OCI-LY3 (cell line): ENCODE measurements around the gene NOTUM.

ENCODE experiments used
- H2AFZ ChIP-seq: fragments of 200-600, 300-600 bp; shearing (Covaris generic); 2 replicates; pipeline ENCODE4 v1.6.0; 2014; ENCODE audit warnings: antibody characterized with exemption, low read depth, low read length
- H3K27ac ChIP-seq: fragments of 200-600, 300-600 bp; sonication (generic); 2 replicates; pipeline ENCODE4 v1.5.1; 2014; ENCODE audit warnings: mild to moderate bottlenecking, low read length, moderate library complexity, mixed read lengths
- H3K27me3 ChIP-seq: fragments of 200-600, 300-600 bp; sonication (generic); 2 replicates; pipeline ENCODE4 v1.6.1; 2014; ENCODE audit warnings: low read depth, low read length, mixed read lengths
- H3K36me3 ChIP-seq: fragments of 200-600, 300-600 bp; sonication (generic); replicated peaks from 2 replicates; pipeline ENCODE3; 2014; ENCODE audit warnings: low read depth, low read length, mixed read lengths
- H3K4me1 ChIP-seq: fragments of 300-600, 200-600 bp; sonication (generic); 2 replicates; pipeline ENCODE4 v1.6.1; 2014; ENCODE audit warnings: low read length, mixed read lengths
- H3K4me2 ChIP-seq: fragments of 200-600, 300-600 bp; sonication (generic); 2 replicates; pipeline ENCODE4 v1.6.1; 2014; ENCODE audit warnings: low read length, mixed read lengths
- H3K4me3 ChIP-seq: fragments of 300-600, 200-600 bp; sonication (generic); 2 replicates; pipeline ENCODE4 v1.5.1; 2014; ENCODE audit warnings: antibody characterized with exemption, mild to moderate bottlenecking, low read length, moderate library complexity
- H3K79me2 ChIP-seq: fragments of 300-600, 200-600 bp; shearing (Covaris generic); 2 replicates; pipeline ENCODE4 v1.6.1; 2014; ENCODE audit warnings: mild to moderate bottlenecking, low read length, mixed read lengths
- H3K9ac ChIP-seq: fragments of 300-600, 200-600 bp; shearing (Covaris generic); 2 replicates; pipeline ENCODE4 v1.6.0; 2014; ENCODE audit warnings: mild to moderate bottlenecking, low read length, moderate library complexity
- H3K9me3 ChIP-seq: fragments of 200-600, 300-600 bp; shearing (Covaris generic); 2 replicates; pipeline ENCODE4 v1.6.1; 2014; ENCODE audit warnings: low read length, mixed read lengths; ENCODE audit not compliant: insufficient read depth
- H4K20me1 ChIP-seq: fragments of 200-600, 300-600 bp; sonication (generic); 2 replicates; pipeline ENCODE4 v1.6.1; 2016; ENCODE audit warnings: low read length, mixed read lengths; ENCODE audit not compliant: insufficient read depth
- EZH2phosphoT487 ChIP-seq: fragments of 200-600 bp; shearing (Covaris generic); IDR thresholded peaks from 2 replicates; pipeline ENCODE4 v1.6.1; 2018; ENCODE audit warnings: antibody characterized with exemption, mixed run types, low read depth
- TF ChIP-seq, protein P1 (sequence below): fragments of 200-600, 300-600 bp; sonication (generic); IDR thresholded peaks from 2 replicates; pipeline ENCODE4 v1.5.1; 2014; ENCODE audit warnings: antibody characterized with exemption, low read length, low read depth

The NOTUM gene

DNA sequence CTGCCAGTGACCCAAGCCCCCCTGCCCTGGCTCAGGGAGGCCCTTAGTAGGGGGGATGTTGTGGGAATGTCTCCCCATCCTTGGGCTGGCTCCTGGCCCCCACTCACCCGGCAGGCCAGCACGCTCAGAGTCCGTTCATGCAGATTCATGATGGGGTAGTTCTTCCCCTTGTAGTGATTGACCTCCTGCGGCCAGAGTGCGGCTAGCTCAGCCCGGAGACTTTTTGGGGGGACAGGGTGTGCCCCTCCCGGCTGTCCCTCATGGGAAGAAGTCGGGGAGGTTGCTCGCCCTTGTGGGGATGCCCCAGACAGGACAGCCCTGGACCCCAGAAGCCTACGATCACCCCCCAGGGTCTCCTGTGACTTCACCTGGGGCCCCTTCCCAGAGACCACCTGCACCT lies 55.0 kb downstream of the NOTUM start:
- H3K36me3 ChIP-seq = peaks cover 15% of the 10 kb centered on the region
- H3K27me3 ChIP-seq = no peaks in the 10 kb centered on the region
- H4K20me1 ChIP-seq = no peaks in the 10 kb centered on the region

DNA sequence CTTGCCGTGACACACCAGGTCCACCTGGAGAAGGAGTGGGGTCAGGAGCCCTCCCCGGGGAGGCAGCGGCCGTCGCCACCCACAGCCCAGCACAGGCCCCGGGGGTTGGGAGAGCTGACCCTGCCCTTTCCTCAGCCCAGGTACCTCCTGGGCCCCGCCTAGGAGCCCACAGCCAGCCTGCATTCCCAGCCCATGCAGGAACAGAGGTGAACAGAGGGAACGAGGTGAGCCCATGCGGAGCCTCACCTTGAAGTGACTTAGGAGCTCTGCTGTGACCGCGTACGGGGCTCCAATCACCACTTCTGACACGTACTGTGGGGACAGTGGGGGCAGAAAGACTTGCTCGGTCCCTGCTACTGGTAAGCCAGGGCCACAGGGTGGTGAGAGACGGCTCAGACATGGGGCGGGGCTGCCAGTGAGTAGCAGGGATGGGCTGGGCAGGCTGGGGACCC lies 55.5 kb downstream of the NOTUM start:
- H3K27me3 ChIP-seq = no peaks in the 10 kb centered on the region
- no peak overlapping the region for H3K27ac ChIP-seq
- no peak overlapping the region for H3K4me3 ChIP-seq
- no peak overlapping the region for H3K4me2 ChIP-seq
- peaks cover 15% of the 10 kb centered on the region for H3K36me3 ChIP-seq
- H2AFZ ChIP-seq = no peak overlapping the region
- no peaks in the 10 kb centered on the region for H3K9me3 ChIP-seq
- no peaks in the 10 kb centered on the region for H4K20me1 ChIP-seq
- peaks cover 7% of the 10 kb centered on the region for H3K4me1 ChIP-seq
- TF ChIP-seq EZH2phosphoT487 = no peak
- TF ChIP-seq, protein P1, sequence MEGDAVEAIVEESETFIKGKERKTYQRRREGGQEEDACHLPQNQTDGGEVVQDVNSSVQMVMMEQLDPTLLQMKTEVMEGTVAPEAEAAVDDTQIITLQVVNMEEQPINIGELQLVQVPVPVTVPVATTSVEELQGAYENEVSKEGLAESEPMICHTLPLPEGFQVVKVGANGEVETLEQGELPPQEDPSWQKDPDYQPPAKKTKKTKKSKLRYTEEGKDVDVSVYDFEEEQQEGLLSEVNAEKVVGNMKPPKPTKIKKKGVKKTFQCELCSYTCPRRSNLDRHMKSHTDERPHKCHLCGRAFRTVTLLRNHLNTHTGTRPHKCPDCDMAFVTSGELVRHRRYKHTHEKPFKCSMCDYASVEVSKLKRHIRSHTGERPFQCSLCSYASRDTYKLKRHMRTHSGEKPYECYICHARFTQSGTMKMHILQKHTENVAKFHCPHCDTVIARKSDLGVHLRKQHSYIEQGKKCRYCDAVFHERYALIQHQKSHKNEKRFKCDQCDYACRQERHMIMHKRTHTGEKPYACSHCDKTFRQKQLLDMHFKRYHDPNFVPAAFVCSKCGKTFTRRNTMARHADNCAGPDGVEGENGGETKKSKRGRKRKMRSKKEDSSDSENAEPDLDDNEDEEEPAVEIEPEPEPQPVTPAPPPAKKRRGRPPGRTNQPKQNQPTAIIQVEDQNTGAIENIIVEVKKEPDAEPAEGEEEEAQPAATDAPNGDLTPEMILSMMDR = no peak
- H3K79me2 ChIP-seq = 0 out of 2 replicates have a peak, but pooled peaks cover 9% of the 10 kb centered on the region
- no peak overlapping the region for H3K9ac ChIP-seq

More for the DNA sequence above, 55.0 kb downstream of the NOTUM start:
- no peaks in the 10 kb centered on the region for H3K9me3 ChIP-seq
- 0 out of 2 replicates have a peak, but pooled peaks cover 9% of the 10 kb centered on the region for H3K79me2 ChIP-seq
- H2AFZ ChIP-seq = no peak overlapping the region
- H3K4me2 ChIP-seq = no peak overlapping the region
- no peak for TF ChIP-seq EZH2phosphoT487
- TF ChIP-seq, protein P1 = no peak
- H3K27ac ChIP-seq = no peak overlapping the region
- peaks cover 7% of the 10 kb centered on the region for H3K4me1 ChIP-seq
- H3K4me3 ChIP-seq = no peak overlapping the region
- no peak overlapping the region for H3K9ac ChIP-seq

DNA sequence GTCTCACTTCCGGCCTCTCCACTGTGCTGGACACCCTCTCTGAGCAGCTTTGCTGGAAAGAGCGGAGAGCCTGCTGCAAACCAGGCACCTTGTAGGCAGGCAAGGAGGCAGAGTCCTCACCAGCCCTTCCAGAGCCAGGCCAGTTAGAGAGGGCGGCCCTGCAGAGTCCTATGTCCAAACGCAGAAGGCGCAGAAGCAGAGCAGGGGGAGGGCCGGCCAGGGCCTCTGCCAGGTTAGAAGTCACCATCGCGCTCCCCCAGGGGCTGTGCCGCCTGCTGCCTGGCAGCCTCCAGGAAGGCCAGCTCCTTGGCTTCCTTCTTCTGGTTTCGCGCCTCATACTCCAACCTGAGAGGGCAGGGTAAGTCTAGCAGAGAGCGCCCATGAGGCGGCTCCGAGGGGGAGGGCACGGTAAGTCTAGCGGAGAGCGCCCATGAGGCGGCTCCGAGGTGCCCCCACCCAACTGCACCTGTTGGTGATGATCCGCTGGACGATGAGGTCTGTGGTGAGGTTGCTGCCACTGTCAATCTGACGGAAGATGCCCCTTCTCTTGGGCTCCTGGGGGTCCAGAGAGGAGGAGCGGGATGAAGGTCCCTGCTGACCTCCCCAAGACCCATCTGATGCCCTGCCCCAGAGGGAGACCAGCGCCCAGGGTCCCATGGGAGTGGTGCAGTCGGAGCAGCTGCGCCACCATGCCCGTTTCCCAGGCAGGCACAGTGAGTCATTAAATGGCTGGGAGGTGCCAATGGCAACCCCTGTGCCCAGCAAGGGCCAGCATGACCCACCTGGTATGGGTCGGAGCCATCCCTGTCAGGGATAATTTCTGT lies 56.2 kb downstream of the NOTUM start:
- TF ChIP-seq, protein P1 = no peak
- TF ChIP-seq EZH2phosphoT487 = no peak
- H2AFZ ChIP-seq = no peak overlapping the region
- H3K27ac ChIP-seq = no peak overlapping the region
- no peak overlapping the region for H3K4me3 ChIP-seq
- no peaks in the 10 kb centered on the region for H3K27me3 ChIP-seq
- H3K4me2 ChIP-seq = no peak overlapping the region
- H4K20me1 ChIP-seq = no peaks in the 10 kb centered on the region
- H3K36me3 ChIP-seq = peaks cover 19% of the 10 kb centered on the region
- 0 out of 2 replicates have a peak, but pooled peaks cover 4% of the 10 kb centered on the region for H3K79me2 ChIP-seq
- no peak overlapping the region for H3K9ac ChIP-seq
- no peaks in the 10 kb centered on the region for H3K9me3 ChIP-seq
- 0 out of 2 replicates have a peak, but pooled peaks cover under 1% of the 10 kb centered on the region for H3K4me1 ChIP-seq

DNA sequence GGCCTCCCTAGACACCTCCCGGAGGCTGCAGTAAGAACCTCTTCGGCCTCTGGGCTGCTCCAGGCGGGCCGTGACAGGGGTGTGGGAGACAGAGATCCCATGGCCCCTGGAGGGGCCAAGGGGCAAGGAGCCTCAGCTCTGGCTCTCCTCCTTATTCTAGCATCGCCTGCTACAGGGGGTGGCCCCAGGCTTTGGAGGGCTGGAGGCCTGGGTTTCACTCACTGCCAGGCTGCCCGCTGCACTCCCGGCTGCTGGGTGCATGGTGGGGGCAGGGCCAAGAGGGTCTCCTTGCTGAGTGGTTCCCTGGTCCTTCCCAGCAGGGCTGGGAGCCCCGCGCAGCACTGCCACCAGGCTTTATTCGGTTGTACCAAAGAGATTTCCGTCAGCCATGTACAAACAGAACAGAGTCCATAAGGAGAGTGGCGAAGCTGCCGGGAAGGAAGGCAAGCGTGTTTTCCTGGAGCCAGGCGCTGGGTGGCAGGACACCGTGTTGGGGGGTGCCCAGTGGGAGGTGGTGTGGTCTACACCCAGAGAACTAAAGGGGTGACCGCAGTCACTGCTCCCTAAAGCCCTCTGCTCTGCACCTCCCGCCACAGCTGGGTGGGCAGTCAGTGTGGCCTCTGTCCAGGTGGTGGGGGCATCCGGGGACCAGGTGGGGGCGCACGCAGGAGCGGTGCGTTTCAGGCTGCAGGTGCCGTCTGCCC lies 56.9 kb downstream of the NOTUM start:
- H3K79me2 ChIP-seq = no peaks in the 10 kb centered on the region
- no peak overlapping the region for H3K4me2 ChIP-seq
- no peak overlapping the region for H3K27ac ChIP-seq
- H2AFZ ChIP-seq = no peak overlapping the region
- no peaks in the 10 kb centered on the region for H3K4me1 ChIP-seq
- no peaks in the 10 kb centered on the region for H3K9me3 ChIP-seq
- no peak overlapping the region for H3K4me3 ChIP-seq
- H3K27me3 ChIP-seq = no peaks in the 10 kb centered on the region
- TF ChIP-seq, protein P1 = no peak
- TF ChIP-seq EZH2phosphoT487 = no peak
- H3K9ac ChIP-seq = no peak overlapping the region
- H3K36me3 ChIP-seq = peaks cover 20% of the 10 kb centered on the region
- H4K20me1 ChIP-seq = no peaks in the 10 kb centered on the region
